ENCODE results near the gene AOC3.
"Not testable (repeated sequence)": the region's sequence is repeated elsewhere in the genome, so short reads cannot be mapped to it uniquely, and the experiment has no call there.

AOC3 gene

GRCh38 chr17:42866631-42867575, 15.9 kb downstream of the AOC3 start:
- no peaks in the 10 kb centered on the region for H3F3A ChIP-seq (ENCODE audit: low read depth)
- H3K9me3 ChIP-seq (ENCODE audit: insufficient read depth, low read depth, low read length): no peaks in the 10 kb centered on the region
- no peak overlapping the region for H3K4me2 ChIP-seq (ENCODE audit: low read depth, low read length, poor library complexity, severe bottlenecking)
- H3K9ac ChIP-seq (ENCODE audit: low read depth, low read length, poor library complexity, severe bottlenecking): no peak overlapping the region
- TF ChIP-seq CTCF (conservative IDR thresholded peaks at IDR 0.05; ENCODE audit: low read length) (no peak), EZH2phosphoT487 (IDR thresholded peaks at IDR 0.05; ENCODE audit: borderline replicate concordance) (no peak)
- no peaks in the 10 kb centered on the region for H3K9me2 ChIP-seq (replicated peaks; ENCODE audit: low read depth, low read length)
- no peaks in the 10 kb centered on the region for H3K27me3 ChIP-seq (ENCODE audit: insufficient read depth, low read length, poor library complexity, severe bottlenecking)
- no peaks in the 10 kb centered on the region for H3K36me3 ChIP-seq (ENCODE audit: insufficient read depth, low read length)
- H2AFZ ChIP-seq (ENCODE audit: low read length): no peak overlapping the region
- no peaks in the 10 kb centered on the region for H3K79me2 ChIP-seq (ENCODE audit: insufficient read depth, low read length)
- H3K4me3 ChIP-seq (ENCODE audit: low read length, poor library complexity, severe bottlenecking): no peak overlapping the region
- H3K4me1 ChIP-seq (ENCODE audit: insufficient read depth, low read length, poor library complexity, severe bottlenecking): no peaks in the 10 kb centered on the region
- no peaks in the 10 kb centered on the region for H4K20me1 ChIP-seq (ENCODE audit: insufficient read depth, low read length, poor library complexity, severe bottlenecking)

- H3K4me3 ChIP-seq (ENCODE audit: low read length, poor library complexity, severe bottlenecking); H3K9me2 ChIP-seq (replicated peaks; ENCODE audit: low read depth, low read length); H2AFZ ChIP-seq (ENCODE audit: low read length); H4K20me1 ChIP-seq (ENCODE audit: insufficient read depth, low read length, poor library complexity, severe bottlenecking); H3K36me3 ChIP-seq (ENCODE audit: insufficient read depth, low read length); H3F3A ChIP-seq (ENCODE audit: low read depth); H3K27me3 ChIP-seq (ENCODE audit: insufficient read depth, low read length, poor library complexity, severe bottlenecking); H3K4me2 ChIP-seq (ENCODE audit: low read depth, low read length, poor library complexity, severe bottlenecking); H3K9me3 ChIP-seq (ENCODE audit: insufficient read depth, low read depth, low read length); H3K9ac ChIP-seq (ENCODE audit: low read depth, low read length, poor library complexity, severe bottlenecking); H3K79me2 ChIP-seq (ENCODE audit: insufficient read depth, low read length); H3K4me1 ChIP-seq (ENCODE audit: insufficient read depth, low read length, poor library complexity, severe bottlenecking): not testable (repeated sequence)
Measured at GRCh38 chr17:42867694-42868261, 16.8 kb downstream of the AOC3 start.

GRCh38 chr17:42868338-42868737, 17.3 kb downstream of the AOC3 start:
- H3K4me1 ChIP-seq (ENCODE audit: insufficient read depth, low read length, poor library complexity, severe bottlenecking): no peaks in the 10 kb centered on the region
- H3K9me2 ChIP-seq (replicated peaks; ENCODE audit: low read depth, low read length): no peaks in the 10 kb centered on the region
- no peak overlapping the region for H3K4me2 ChIP-seq (ENCODE audit: low read depth, low read length, poor library complexity, severe bottlenecking)
- no peak overlapping the region for H3K4me3 ChIP-seq (ENCODE audit: low read length, poor library complexity, severe bottlenecking)
- H3F3A ChIP-seq (ENCODE audit: low read depth): no peaks in the 10 kb centered on the region
- H3K9ac ChIP-seq (ENCODE audit: low read depth, low read length, poor library complexity, severe bottlenecking): no peak overlapping the region
- H3K27me3 ChIP-seq (ENCODE audit: insufficient read depth, low read length, poor library complexity, severe bottlenecking): no peaks in the 10 kb centered on the region
- no peaks in the 10 kb centered on the region for H4K20me1 ChIP-seq (ENCODE audit: insufficient read depth, low read length, poor library complexity, severe bottlenecking)
- no peaks in the 10 kb centered on the region for H3K9me3 ChIP-seq (ENCODE audit: insufficient read depth, low read depth, low read length)
- no peaks in the 10 kb centered on the region for H3K36me3 ChIP-seq (ENCODE audit: insufficient read depth, low read length)
- TF ChIP-seq CTCF (conservative IDR thresholded peaks at IDR 0.05; ENCODE audit: low read length): no peak
- no peak for TF ChIP-seq EZH2phosphoT487 (IDR thresholded peaks at IDR 0.05; ENCODE audit: borderline replicate concordance)
- H2AFZ ChIP-seq (ENCODE audit: low read length): no peak overlapping the region
- H3K79me2 ChIP-seq (ENCODE audit: insufficient read depth, low read length): no peaks in the 10 kb centered on the region
